GM18520 (cell line): ENCODE data around the gene FILIP1L.
"Not testable (repeated sequence)": the region's sequence is repeated elsewhere in the genome, so short reads cannot be mapped to it uniquely, and the experiment has no call there.

ENCODE experiments used
- ATAC-seq: cut with Tn5 transposase; IDR thresholded peaks from one replicate; pipeline ENCODE4 v1.9.1; 2021; ENCODE audit not compliant: unreplicated experiment

FILIP1L gene

GRCh38 chr3:100099621-100100020 lies 14.7 kb downstream of the FILIP1L start:
- no peak for ATAC-seq

GRCh38 chr3:100098784-100099070 lies 15.6 kb downstream of the FILIP1L start:
- ATAC-seq: no peak

GRCh38 chr3:100097919-100098783 lies 16.1 kb downstream of the FILIP1L start:
- no peak for ATAC-seq

GRCh38 chr3:100096866-100097265 lies 17.4 kb downstream of the FILIP1L start:
- ATAC-seq: no peak

GRCh38 chr3:100096286-100096685 lies 18.0 kb downstream of the FILIP1L start:
- not testable (repeated sequence) for ATAC-seq

- ATAC-seq: no peak
Measured at GRCh38 chr3:100093831-100094230, 20.5 kb downstream of the FILIP1L start.

GRCh38 chr3:100090669-100091005 lies 23.7 kb downstream of the FILIP1L start:
- ATAC-seq: no peak

- ATAC-seq: peak; percentile 40
Measured at GRCh38 chr3:100089812-100090668, 24.3 kb downstream of the FILIP1L start.

GRCh38 chr3:100088735-100089368 lies 25.4 kb downstream of the FILIP1L start:
- ATAC-seq: no peak

GRCh38 chr3:100087198-100087597 lies 27.1 kb downstream of the FILIP1L start:
- ATAC-seq: peak; percentile 96

- no peak for ATAC-seq
Measured at GRCh38 chr3:100086401-100086800, 27.9 kb downstream of the FILIP1L start.

GRCh38 chr3:100084100-100084806 lies 30.0 kb downstream of the FILIP1L start:
- ATAC-seq: no peak

GRCh38 chr3:100083209-100083608 lies 31.1 kb downstream of the FILIP1L start:
- ATAC-seq: no peak

- no peak for ATAC-seq
Measured at GRCh38 chr3:100082714-100083113, 31.6 kb downstream of the FILIP1L start.

GRCh38 chr3:100081986-100082692 lies 32.2 kb downstream of the FILIP1L start:
- no peak for ATAC-seq

GRCh38 chr3:100081311-100081710 lies 33.0 kb downstream of the FILIP1L start:
- ATAC-seq: no peak

GRCh38 chr3:100080573-100080972 lies 33.7 kb downstream of the FILIP1L start:
- ATAC-seq: no peak

- ATAC-seq: no peak
Measured at GRCh38 chr3:100079328-100079727, 35.0 kb downstream of the FILIP1L start.

- no peak for ATAC-seq
Measured at GRCh38 chr3:100076731-100077529, 37.4 kb downstream of the FILIP1L start.
